Measurements from ENCODE around the gene TMEM106C.

GRCh38 chr12:47938594-47938993 is 24.8 kb upstream of the TMEM106C start:
- no peak for TF ChIP-seq CTCF (IDR thresholded peaks at IDR 0.05)
- TF ChIP-seq POLR2A (IDR thresholded peaks at IDR 0.05): no peak
